BLaER1 treated with 17β-estradiol and CSF1 and Interleukin-3, amounts not matched to agents 10 nM and 100 nM (cell line): ENCODE measurements around the gene GRM4.

Experiments used
- H3K27ac ChIP-seq, 11 experiments: shearing (Covaris generic); formaldehyde crosslinking; 2 replicates each; pipeline ENCODE4 v1.8.1; 2022
- H3K27me3 ChIP-seq, 11 experiments: shearing (Covaris generic); formaldehyde crosslinking; 2 replicates each; pipeline ENCODE4 v1.8.1; 2022
- H3K36me3 ChIP-seq, 11 experiments: shearing (Covaris generic); formaldehyde crosslinking; 2 replicates each; pipeline ENCODE4 v1.8.1; 2022
- H3K4me1 ChIP-seq, 10 experiments: shearing (Covaris generic); formaldehyde crosslinking; 2 replicates each; pipeline ENCODE4 v1.8.1; 2022
- H3K4me2 ChIP-seq, 11 experiments: shearing (Covaris generic); formaldehyde crosslinking; 2 replicates each; pipeline ENCODE4 v1.8.1; 2022
- H3K4me3 ChIP-seq, 10 experiments: shearing (Covaris generic); formaldehyde crosslinking; 2 replicates each; pipeline ENCODE4 v1.8.1; 2022
- H3K9ac ChIP-seq, 11 experiments: shearing (Covaris generic); formaldehyde crosslinking; 2 replicates each; pipeline ENCODE4 v1.8.1; 2022
- H3K9me3 ChIP-seq, 11 experiments: shearing (Covaris generic); formaldehyde crosslinking; replicated peaks in 1 of 11; 2 replicates each; pipeline ENCODE4 v1.8.1; 2022
- H4K20me1 ChIP-seq, 11 experiments: shearing (Covaris generic); formaldehyde crosslinking; 2 replicates each; pipeline ENCODE4 v1.8.1; 2022
- Cebpa-rat ChIP-seq, 11 experiments: shearing (Covaris generic); IDR thresholded peaks; 2 replicates each; pipeline ENCODE4 v1.8.1; 2022

The GRM4 gene

DNA sequence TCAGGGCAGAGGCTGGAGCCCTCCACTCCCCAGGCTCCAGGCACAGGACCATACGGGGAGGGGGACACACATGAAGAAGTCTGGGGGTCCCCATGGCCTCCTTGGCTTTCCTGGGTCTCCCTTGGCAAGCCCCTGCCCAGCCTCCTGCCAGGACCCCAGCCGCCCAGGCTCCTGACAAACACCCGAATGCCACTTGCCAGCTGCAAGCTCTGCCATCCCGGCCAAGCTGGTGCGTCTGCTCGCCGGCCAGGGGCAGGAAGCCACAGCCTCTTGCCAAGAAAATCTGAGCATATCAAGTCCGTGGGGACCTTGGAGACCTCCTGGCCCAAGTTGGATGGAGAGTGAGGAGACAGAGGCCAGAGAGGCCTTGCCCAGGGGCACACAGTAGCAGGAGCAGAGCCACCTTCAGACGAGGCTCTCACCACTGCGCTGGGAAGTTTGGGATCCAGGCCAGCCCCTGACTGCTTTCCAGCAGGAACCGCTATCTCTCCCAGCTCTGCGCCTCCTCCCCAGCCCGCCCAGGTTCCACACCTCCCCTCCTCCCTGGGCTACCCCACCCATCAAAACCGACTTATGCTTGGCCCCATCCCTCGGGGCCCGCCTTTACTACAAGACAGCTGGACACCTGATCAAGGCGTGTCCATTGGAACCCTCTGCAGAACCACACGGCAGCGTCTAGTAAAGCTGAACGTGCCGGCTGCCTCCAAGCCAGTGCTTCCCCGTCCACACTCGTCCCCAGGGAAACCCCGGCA lies 80.2 kb downstream of the GRM4 start:
- no peaks in the 10 kb centered on the region for H3K36me3 ChIP-seq
- no peak overlapping the region for H3K27ac ChIP-seq
- no peak overlapping the region for H3K9ac ChIP-seq
- peak overlapping the region in 9 of 11 experiments; percentile 5 to 62 (median 56); a peak in 15 of 22 replicates for H3K4me2 ChIP-seq
- 0 out of 22 replicates have a peak, but pooled peaks cover 0 to 4% (median 0%) of the 10 kb centered on the region in 11 experiments for H3K27me3 ChIP-seq
- no peaks in the 10 kb centered on the region for H3K9me3 ChIP-seq
- H3K4me3 ChIP-seq, result no peak overlapping the region
- peaks cover 0 to 42% (median 6%) of the 10 kb centered on the region in 11 experiments; a peak in 8 of 22 replicates for H4K20me1 ChIP-seq
- TF ChIP-seq Cebpa-rat (IDR thresholded peaks at IDR 0.05), result no peak
- peaks cover 0 to 45% (median 31%) of the 10 kb centered on the region in 10 experiments; a peak in 14 of 20 replicates for H3K4me1 ChIP-seq

DNA sequence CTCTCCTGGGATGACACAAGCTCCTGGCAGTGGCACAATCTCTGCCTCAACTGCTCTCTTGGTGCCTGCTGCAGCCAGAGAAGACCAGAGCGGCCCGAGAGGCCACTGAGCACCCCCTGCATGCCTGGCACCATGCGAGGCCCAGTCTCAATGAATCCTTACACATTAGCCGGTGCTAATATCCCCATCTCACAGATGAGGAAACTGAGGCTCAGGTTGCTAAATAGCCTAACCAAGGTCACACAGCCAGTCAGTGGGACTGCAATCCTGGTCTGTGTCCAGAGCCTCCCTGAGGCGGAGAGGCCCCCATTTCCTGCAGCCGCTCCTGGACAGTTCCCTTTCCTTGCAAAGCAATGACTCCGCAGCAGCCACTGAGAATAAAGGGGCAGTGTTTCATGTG lies 81.2 kb downstream of the GRM4 start:
- no peak for TF ChIP-seq Cebpa-rat (IDR thresholded peaks at IDR 0.05)
- no peak overlapping the region for H3K9ac ChIP-seq
- no peaks in the 10 kb centered on the region for H3K9me3 ChIP-seq
- H3K27me3 ChIP-seq, result 0 out of 22 replicates have a peak, but pooled peaks cover 0 to 4% (median 0%) of the 10 kb centered on the region in 11 experiments
- no peak overlapping the region for H3K27ac ChIP-seq
- H3K36me3 ChIP-seq, result no peaks in the 10 kb centered on the region
- peak overlapping the region in 2 of 11 experiments; percentile 57 to 58; a peak in 3 of 22 replicates for H3K4me2 ChIP-seq
- peaks cover 0 to 42% (median 6%) of the 10 kb centered on the region in 11 experiments; a peak in 8 of 22 replicates for H4K20me1 ChIP-seq
- no peak overlapping the region for H3K4me3 ChIP-seq
- peaks cover 0 to 46% (median 35%) of the 10 kb centered on the region in 10 experiments; a peak in 16 of 20 replicates for H3K4me1 ChIP-seq

DNA sequence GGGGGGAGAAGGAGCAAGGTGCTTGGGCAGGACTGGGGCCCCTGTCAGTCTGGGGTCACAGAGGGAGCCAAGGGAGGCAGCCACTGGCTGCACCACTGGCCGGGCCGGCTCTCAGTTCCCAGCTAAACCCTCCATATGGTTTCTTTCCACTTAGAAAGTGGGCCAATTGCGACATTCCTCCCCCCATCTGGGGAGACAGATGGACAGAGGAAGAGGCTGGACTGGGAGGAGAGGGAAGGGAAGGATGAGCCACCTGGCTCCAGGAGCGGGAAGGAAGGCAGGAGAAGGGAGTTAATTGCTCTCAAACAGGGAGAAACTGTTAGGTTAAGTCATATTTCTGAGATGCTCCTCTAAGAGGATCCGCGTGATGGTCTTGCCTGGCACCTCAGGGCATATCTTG lies 82.2 kb downstream of the GRM4 start:
- no peak overlapping the region for H3K9ac ChIP-seq
- no peak overlapping the region for H3K4me2 ChIP-seq
- no peak overlapping the region for H3K4me3 ChIP-seq
- H3K9me3 ChIP-seq, result no peaks in the 10 kb centered on the region
- H4K20me1 ChIP-seq, result peaks cover 0 to 41% (median 6%) of the 10 kb centered on the region in 11 experiments; a peak in 8 of 22 replicates
- H3K4me1 ChIP-seq, result peaks cover 9 to 46% (median 38%) of the 10 kb centered on the region in 10 experiments
- H3K36me3 ChIP-seq, result no peaks in the 10 kb centered on the region
- no peak for TF ChIP-seq Cebpa-rat (IDR thresholded peaks at IDR 0.05)
- no peak overlapping the region for H3K27ac ChIP-seq
- H3K27me3 ChIP-seq, result 0 out of 22 replicates have a peak, but pooled peaks cover 0 to 4% (median 0%) of the 10 kb centered on the region in 11 experiments

DNA sequence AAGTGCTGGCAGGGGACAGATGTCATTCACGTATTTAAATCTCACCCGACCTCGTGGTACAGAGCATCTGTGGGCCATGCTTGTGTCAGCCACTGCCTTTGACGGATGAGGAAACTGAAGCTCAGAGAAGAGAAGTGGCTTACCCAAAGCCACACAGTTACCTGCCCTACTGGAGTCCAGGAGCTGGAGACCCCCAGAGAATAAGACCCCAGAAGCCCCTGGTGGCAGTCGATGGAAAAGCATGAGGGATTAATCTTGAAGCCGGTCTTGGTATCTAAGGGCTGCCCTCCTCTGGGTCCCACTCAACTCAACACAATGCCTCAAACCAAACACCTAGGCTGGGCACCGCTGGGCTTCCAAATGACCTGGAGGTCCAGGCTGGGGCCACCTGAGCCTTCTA lies 83.1 kb downstream of the GRM4 start:
- no peak overlapping the region for H3K27ac ChIP-seq
- peaks cover 0 to 34% (median 6%) of the 10 kb centered on the region in 11 experiments; a peak in 8 of 22 replicates for H4K20me1 ChIP-seq
- H3K4me3 ChIP-seq, result no peak overlapping the region
- H3K27me3 ChIP-seq, result 0 out of 22 replicates have a peak, but pooled peaks cover 0 to 4% (median 0%) of the 10 kb centered on the region in 11 experiments
- H3K4me1 ChIP-seq, result peaks cover 11 to 53% (median 46%) of the 10 kb centered on the region in 10 experiments
- H3K9me3 ChIP-seq, result no peaks in the 10 kb centered on the region
- H3K9ac ChIP-seq, result no peak overlapping the region
- no peaks in the 10 kb centered on the region for H3K36me3 ChIP-seq
- no peak for TF ChIP-seq Cebpa-rat (IDR thresholded peaks at IDR 0.05)
- no peak overlapping the region for H3K4me2 ChIP-seq

DNA sequence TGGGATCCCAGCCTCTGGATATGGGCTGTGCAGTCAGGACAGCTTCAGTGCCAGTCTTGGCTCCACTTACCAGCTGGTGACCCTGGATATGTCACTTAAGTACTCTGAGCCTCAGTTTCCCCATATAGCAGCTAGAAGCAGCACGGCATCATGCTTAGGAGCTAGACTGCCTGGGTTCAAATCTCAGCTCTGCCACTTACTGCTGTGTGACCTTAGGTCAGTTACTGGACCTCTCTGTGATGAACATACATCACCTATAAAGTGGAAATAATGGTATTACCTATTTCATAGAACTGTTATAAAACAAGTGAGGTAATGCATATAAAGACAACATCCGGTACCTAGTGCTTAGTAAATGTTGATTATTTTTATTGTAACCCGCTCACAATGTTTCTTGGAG lies 83.7 kb downstream of the GRM4 start:
- Histone ChIP-seq H3K4me2 (no peak overlapping the region), H3K4me1 (peaks cover 11 to 58% (median 53%) of the 10 kb centered on the region in 10 experiments), H4K20me1 (peaks cover 0 to 35% (median 6%) of the 10 kb centered on the region in 11 experiments; a peak in 8 of 22 replicates), H3K4me3 (no peak overlapping the region), H3K27me3 (0 out of 22 replicates have a peak, but pooled peaks cover 0 to 4% (median 0%) of the 10 kb centered on the region in 11 experiments), H3K36me3 (no peaks in the 10 kb centered on the region), H3K9me3 (no peaks in the 10 kb centered on the region), H3K9ac (no peak overlapping the region), H3K27ac (no peak overlapping the region)
- no peak for TF ChIP-seq Cebpa-rat (IDR thresholded peaks at IDR 0.05)

DNA sequence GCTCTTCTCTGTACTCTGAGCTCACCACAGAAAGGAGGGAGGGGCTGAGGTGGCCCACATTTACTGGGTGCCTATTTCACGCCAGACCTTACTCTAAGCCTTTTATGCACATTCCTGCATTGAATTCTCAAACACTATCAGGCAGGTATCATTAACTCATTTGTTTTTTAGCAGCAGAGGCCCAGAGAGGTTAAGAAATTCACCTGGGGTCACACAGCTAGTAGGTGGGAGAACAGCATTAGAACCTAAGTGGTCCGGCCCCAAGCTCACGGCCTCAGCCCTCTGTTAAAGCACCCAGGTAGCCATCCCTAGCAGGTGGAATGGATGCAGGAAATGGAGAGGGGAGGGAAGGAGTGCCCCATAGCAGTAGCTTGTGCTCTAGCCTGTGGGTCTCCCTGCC lies 84.5 kb downstream of the GRM4 start:
- 0 out of 22 replicates have a peak, but pooled peaks cover 0 to 4% (median 0%) of the 10 kb centered on the region in 11 experiments for H3K27me3 ChIP-seq

DNA sequence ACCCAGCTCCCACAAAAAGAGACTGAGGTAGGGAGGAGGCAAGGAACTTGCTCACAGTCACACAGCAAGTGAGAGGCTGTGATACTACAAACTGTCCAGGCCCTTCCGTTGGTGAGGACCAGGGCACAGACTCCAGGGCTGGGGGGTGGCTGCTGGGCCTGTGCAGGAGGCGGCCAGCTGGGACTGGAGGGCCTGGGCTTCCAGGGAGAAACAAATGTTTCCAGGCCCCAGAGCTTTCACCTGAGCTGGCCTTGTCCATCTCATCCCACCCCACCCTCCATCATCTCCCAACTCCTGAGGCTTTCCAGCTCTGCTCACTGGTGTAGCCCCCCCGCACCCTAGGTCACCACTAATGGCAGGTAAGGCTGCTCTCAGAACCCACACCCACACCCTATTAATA lies 86.0 kb downstream of the GRM4 start:
- Histone ChIP-seq H3K36me3 (no peaks in the 10 kb centered on the region), H3K4me2 (peak overlapping the region in 10 of 11 experiments; percentile 48 to 77 (median 72); a peak in 15 of 22 replicates), H4K20me1 (peaks cover 0 to 32% (median 0%) of the 10 kb centered on the region in 11 experiments; a peak in 5 of 22 replicates), H3K9me3 (no peaks in the 10 kb centered on the region), H3K9ac (no peak overlapping the region), H3K27me3 (no peaks in the 10 kb centered on the region), H3K4me3 (no peak overlapping the region), H3K4me1 (peaks cover 11 to 61% (median 57%) of the 10 kb centered on the region in 10 experiments), H3K27ac (no peak overlapping the region)
- no peak for TF ChIP-seq Cebpa-rat (IDR thresholded peaks at IDR 0.05)

More for the DNA sequence above, 84.5 kb downstream of the GRM4 start:
- no peaks in the 10 kb centered on the region for H3K9me3 ChIP-seq
- no peak overlapping the region for H3K27ac ChIP-seq
- H3K4me1 ChIP-seq, result peaks cover 11 to 64% (median 60%) of the 10 kb centered on the region in 10 experiments
- H3K9ac ChIP-seq, result no peak overlapping the region
- no peaks in the 10 kb centered on the region for H3K36me3 ChIP-seq
- no peak overlapping the region for H3K4me2 ChIP-seq
- H4K20me1 ChIP-seq, result peaks cover 0 to 37% (median 6%) of the 10 kb centered on the region in 11 experiments; a peak in 8 of 22 replicates
- H3K4me3 ChIP-seq, result no peak overlapping the region
- TF ChIP-seq Cebpa-rat (IDR thresholded peaks at IDR 0.05), result no peak

DNA sequence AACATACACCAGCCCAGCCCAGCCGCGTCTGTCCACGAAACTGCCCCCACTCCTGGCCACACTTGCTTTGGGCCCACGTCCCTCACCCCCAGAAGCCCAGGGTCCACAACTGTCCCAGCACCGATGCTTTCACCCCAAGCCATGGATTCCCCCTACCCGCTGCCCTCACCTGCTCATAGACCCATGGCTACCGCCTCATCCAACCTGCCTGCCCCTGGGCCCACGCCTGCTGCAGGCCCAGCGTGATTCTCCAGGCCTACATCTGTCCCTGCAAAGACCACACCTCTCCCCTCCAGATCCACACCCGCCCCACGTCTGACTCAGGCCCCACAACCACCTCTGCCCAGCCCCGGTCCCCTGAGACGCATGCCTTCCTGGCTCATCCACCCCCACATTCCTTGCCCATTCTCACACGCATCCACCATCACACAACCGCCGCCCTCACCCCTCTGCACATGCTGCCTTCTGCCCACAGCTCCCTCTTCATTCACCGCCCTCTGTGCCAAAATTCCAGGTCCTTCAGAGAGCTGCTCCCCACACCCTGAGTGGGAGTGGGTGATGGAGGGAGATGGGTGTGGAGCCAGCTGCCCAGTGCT lies 86.7 kb downstream of the GRM4 start:
- no peak overlapping the region for H3K4me3 ChIP-seq
- H3K9ac ChIP-seq, result peak overlapping the region in 4 of 11 experiments; percentile 13 to 32 (median 22); a peak in 1 of 22 replicates
- peak overlapping the region; percentile 26 to 77 (median 70); a peak in 21 of 22 replicates for H3K4me2 ChIP-seq
- TF ChIP-seq Cebpa-rat (IDR thresholded peaks at IDR 0.05), result no peak
- H3K9me3 ChIP-seq, result no peaks in the 10 kb centered on the region
- H3K4me1 ChIP-seq, result peaks cover 11 to 59% (median 57%) of the 10 kb centered on the region in 10 experiments
- no peak overlapping the region for H3K27ac ChIP-seq
- peaks cover 0 to 26% (median 0%) of the 10 kb centered on the region in 11 experiments; a peak in 5 of 22 replicates for H4K20me1 ChIP-seq
- no peaks in the 10 kb centered on the region for H3K27me3 ChIP-seq
- no peaks in the 10 kb centered on the region for H3K36me3 ChIP-seq

DNA sequence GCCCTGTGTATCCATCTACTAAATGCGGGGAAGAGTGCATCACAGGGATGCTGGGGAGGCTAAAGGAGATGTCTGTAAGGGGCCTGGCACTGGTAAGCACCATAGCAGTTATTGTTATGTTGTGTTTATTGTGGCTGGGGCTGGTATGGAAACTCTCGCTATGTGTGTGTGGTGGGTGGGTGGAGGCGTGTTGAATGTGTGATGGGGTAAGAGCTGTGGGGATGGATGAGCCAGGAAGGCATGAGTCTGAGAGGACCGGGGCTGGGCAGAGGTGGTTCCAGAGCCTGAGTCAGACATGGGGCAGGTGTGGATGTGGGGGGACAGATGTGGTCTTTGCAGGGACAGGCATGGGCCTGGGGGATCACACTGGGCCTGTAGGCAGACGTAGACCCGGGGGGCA lies 88.1 kb downstream of the GRM4 start:
- H3K36me3 ChIP-seq, result no peaks in the 10 kb centered on the region
- peak overlapping the region in 8 of 11 experiments; percentile 61 to 77 (median 74); a peak in 14 of 22 replicates for H3K4me2 ChIP-seq
- no peak overlapping the region for H3K27ac ChIP-seq
- peaks cover 11 to 69% (median 57%) of the 10 kb centered on the region in 10 experiments for H3K4me1 ChIP-seq
- H3K9me3 ChIP-seq, result no peaks in the 10 kb centered on the region
- no peak for TF ChIP-seq Cebpa-rat (IDR thresholded peaks at IDR 0.05)
- peaks cover 0 to 14% (median 0%) of the 10 kb centered on the region in 11 experiments; a peak in 5 of 22 replicates for H4K20me1 ChIP-seq
- H3K27me3 ChIP-seq, result no peaks in the 10 kb centered on the region
- H3K4me3 ChIP-seq, result no peak overlapping the region
- peak overlapping the region in 3 of 11 experiments; percentile 19 to 54 (median 32); a peak in 2 of 22 replicates for H3K9ac ChIP-seq
